ENCODE data around the gene DCAF8.

DNA sequence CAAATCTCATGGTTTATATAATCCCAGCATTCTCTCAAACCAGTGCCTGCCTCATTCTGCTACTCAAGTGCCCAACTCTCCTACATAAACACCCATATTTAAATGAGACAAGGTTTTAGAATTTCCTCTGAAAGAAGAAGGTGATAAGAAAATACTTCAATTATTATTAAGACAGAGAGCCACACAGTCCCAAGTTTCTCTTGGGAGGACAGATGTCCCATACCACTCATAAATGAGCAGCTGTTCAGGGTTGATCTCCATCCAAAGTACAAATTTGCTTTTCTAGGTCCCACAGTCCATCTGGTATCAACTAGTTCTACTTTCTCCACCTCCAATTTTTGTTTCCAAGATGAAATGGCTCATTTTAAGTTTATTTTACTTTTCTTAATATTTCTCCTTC is 11.3 kb downstream of the DCAF8 start:
- TF ChIP-seq, protein P1, sequence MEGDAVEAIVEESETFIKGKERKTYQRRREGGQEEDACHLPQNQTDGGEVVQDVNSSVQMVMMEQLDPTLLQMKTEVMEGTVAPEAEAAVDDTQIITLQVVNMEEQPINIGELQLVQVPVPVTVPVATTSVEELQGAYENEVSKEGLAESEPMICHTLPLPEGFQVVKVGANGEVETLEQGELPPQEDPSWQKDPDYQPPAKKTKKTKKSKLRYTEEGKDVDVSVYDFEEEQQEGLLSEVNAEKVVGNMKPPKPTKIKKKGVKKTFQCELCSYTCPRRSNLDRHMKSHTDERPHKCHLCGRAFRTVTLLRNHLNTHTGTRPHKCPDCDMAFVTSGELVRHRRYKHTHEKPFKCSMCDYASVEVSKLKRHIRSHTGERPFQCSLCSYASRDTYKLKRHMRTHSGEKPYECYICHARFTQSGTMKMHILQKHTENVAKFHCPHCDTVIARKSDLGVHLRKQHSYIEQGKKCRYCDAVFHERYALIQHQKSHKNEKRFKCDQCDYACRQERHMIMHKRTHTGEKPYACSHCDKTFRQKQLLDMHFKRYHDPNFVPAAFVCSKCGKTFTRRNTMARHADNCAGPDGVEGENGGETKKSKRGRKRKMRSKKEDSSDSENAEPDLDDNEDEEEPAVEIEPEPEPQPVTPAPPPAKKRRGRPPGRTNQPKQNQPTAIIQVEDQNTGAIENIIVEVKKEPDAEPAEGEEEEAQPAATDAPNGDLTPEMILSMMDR (IDR thresholded peaks at IDR 0.05; ENCODE audit: low read length) = no peak
- TF ChIP-seq EZH2 (IDR thresholded peaks at IDR 0.05; ENCODE audit: borderline replicate concordance, low read length) = no peak
